HepG2 (cell line): ENCODE measurements around the gene FBF1. TPM values are rescaled to one million over a fixed set of nuclear protein-coding genes. Genes with fewer than 3 reads are reported as not detected.

Experiments used
- ATM ChIP-seq: fragments of 450-650 bp; IDR thresholded peaks from 2 replicates; pipeline ENCODE4 v1.7.1; 2017; ENCODE audit warnings: mild to moderate bottlenecking, borderline replicate concordance
- BATF2 ChIP-seq: sonication (generic); formaldehyde crosslinking; IDR thresholded peaks from 2 replicates; pipeline ENCODE4 v1.8.0; 2022; ENCODE audit warnings: mild to moderate bottlenecking, missing genetic modification reagents, moderate library complexity
- BRD4 ChIP-seq: sonication (generic); formaldehyde crosslinking; IDR thresholded peaks from 2 replicates; pipeline ENCODE4 v1.4.0; 2020; ENCODE audit warnings: missing genetic modification reagents
- GABPA ChIP-seq, 2 experiments: IDR thresholded peaks; 2 replicates each; pipeline ENCODE4 v1.6.1; 2011 to 2016; ENCODE audit warnings: low read depth in 2 of 2, low read length in 1 of 2, missing biosample characterization in 1 of 2, missing genetic modification characterization in 1 of 2
- GFI1 ChIP-seq: sonication (generic); formaldehyde crosslinking; IDR thresholded peaks from 2 replicates; pipeline ENCODE4 v1.5.0; 2020; ENCODE audit warnings: missing genetic modification reagents, mild to moderate bottlenecking, borderline replicate concordance
- JDP2 ChIP-seq: sonication (generic); formaldehyde crosslinking; IDR thresholded peaks from 2 replicates; pipeline ENCODE4 v1.8.1; 2022; ENCODE audit warnings: missing genetic modification reagents, borderline replicate concordance
- NAIF1 ChIP-seq: sonication (generic); formaldehyde crosslinking; IDR thresholded peaks from 2 replicates; pipeline ENCODE4 v1.5.0; 2020; ENCODE audit warnings: mild to moderate bottlenecking, missing genetic modification reagents, borderline replicate concordance
- POGK ChIP-seq: sonication (generic); formaldehyde crosslinking; conservative IDR thresholded peaks from 2 replicates; pipeline ENCODE4 v1.8.0; 2022; ENCODE audit warnings: mild to moderate bottlenecking, moderate library complexity, missing genetic modification reagents
- SETDB1 ChIP-seq: sonication (generic); formaldehyde crosslinking; IDR thresholded peaks from 2 replicates; pipeline ENCODE4 v1.5.1; 2020; ENCODE audit warnings: missing genetic modification reagents, mild to moderate bottlenecking, borderline replicate concordance
- SOX13 ChIP-seq, 3 experiments: fragments of 450-650 bp in 1 of 3; sonication (generic) in 1 of 3; formaldehyde crosslinking in 1 of 3; IDR thresholded peaks in 2 of 3; conservative IDR thresholded peaks in 1 of 3; 2 replicates each; pipeline versions ENCODE4 v1.5.0 to v1.6.1; 2016 to 2020; ENCODE audit warnings: antibody characterized with exemption in 1 of 3, mild to moderate bottlenecking in 1 of 3, missing compliant biosample characterization in 1 of 3, missing genetic modification reagents in 1 of 3, moderate library complexity in 1 of 3
- TRAFD1 ChIP-seq: sonication (generic); formaldehyde crosslinking; IDR thresholded peaks from 2 replicates; pipeline ENCODE4 v1.5.1; 2020; ENCODE audit warnings: missing genetic modification reagents, mild to moderate bottlenecking, borderline replicate concordance
- ZBTB26 ChIP-seq: IDR thresholded peaks from 2 replicates; pipeline ENCODE4 v1.6.1; 2016; ENCODE audit warnings: missing compliant biosample characterization, missing genetic modification reagents, borderline replicate concordance
- ZNF512B ChIP-seq: sonication (generic); formaldehyde crosslinking; IDR thresholded peaks from 2 replicates; pipeline ENCODE4 v1.5.1; 2020; ENCODE audit warnings: missing genetic modification reagents, mild to moderate bottlenecking, borderline replicate concordance
- ZNF567 ChIP-seq: sonication (generic); formaldehyde crosslinking; IDR thresholded peaks from 2 replicates; pipeline ENCODE4 v1.8.1; 2023; ENCODE audit warnings: mild to moderate bottlenecking, missing genetic modification reagents, borderline replicate concordance
- ZNF569 ChIP-seq: sonication (generic); formaldehyde crosslinking; IDR thresholded peaks from 2 replicates; pipeline ENCODE4 v1.5.0; 2020; ENCODE audit warnings: mild to moderate bottlenecking, missing genetic modification reagents, moderate library complexity, borderline replicate concordance
- ZNF614 ChIP-seq: IDR thresholded peaks from 2 replicates; pipeline ENCODE4 v1.6.1; 2018; ENCODE audit warnings: missing biosample characterization, missing genetic modification reagents, inconsistent platforms, borderline replicate concordance
- ZNF749 ChIP-seq: sonication (generic); formaldehyde crosslinking; IDR thresholded peaks from 2 replicates; pipeline ENCODE4 v1.8.0; 2022; ENCODE audit warnings: mild to moderate bottlenecking, missing genetic modification reagents, moderate library complexity, borderline replicate concordance
- ZNF788 ChIP-seq: sonication (generic); formaldehyde crosslinking; IDR thresholded peaks from 2 replicates; pipeline ENCODE4 v1.5.0; 2020; ENCODE audit warnings: mild to moderate bottlenecking, missing genetic modification reagents, borderline replicate concordance
- polyA plus RNA-seq, 8 experiments: library from polyadenylated mRNA; depleted of rRNA in 3 of 8; stranded (reverse) in 7 of 8; unstranded in 1 of 8; fragments of >200 nt; fragmentation: Illumina TruSeq in 4 of 8; extraction: Trizol in 4 of 8; gene quantifications; 2 replicates each; pipeline versions ENCODE4 v1.2.1 to v1.2.3, GENCODE V29; 2011 to 2016; ENCODE audit warnings: low read depth in 4 of 8, missing spikeins in 1 of 8, mixed read lengths in 1 of 8; ENCODE audit not compliant: insufficient read depth in 1 of 8
- total RNA-seq, 5 experiments: library from RNA; depleted of rRNA; stranded (reverse); fragments of >200 nt; fragmentation: Illumina TruSeq; extraction: Trizol; gene quantifications; 2 replicates each; pipeline ENCODE4 v1.2.3, GENCODE V29; 2016; ENCODE audit warnings: low read depth in 1 of 5

Gene FBF1
- total and polyA plus RNA-seq, 2 of the 13 experiments (the other 11 are each of a cell fraction or from before 2014, with no cell fraction given) = 2.4 to 8.1 TPM

GRCh38 chr17:75878174-75878998, 62.5 kb downstream of the FBF1 start, which contains the start of gene TRIM47 (continued):
- TF ChIP-seq ZNF512B (CRISPR knock-in tag) (0 out of 2 replicates have a peak, but pooled peaks have one; percentile 81), SETDB1 (CRISPR knock-in tag) (no peak), JDP2 (CRISPR knock-in tag) (no peak), GABPA (IDR thresholded peaks at IDR 0.05; ENCODE audit: low read depth, low read length) (no peak), GABPA (CRISPR knock-in tag; IDR thresholded peaks at IDR 0.05; ENCODE audit: low read depth) (no peak), ZNF614 (CRISPR knock-in tag) (peak; percentile 64; the same call in 1 of the 2 replicates), BATF2 (CRISPR knock-in tag) (no peak), ZBTB26 (CRISPR knock-in tag) (peak; percentile 78), SOX13 (IDR thresholded peaks at IDR 0.05) (no peak), SOX13 (CRISPR knock-in tag; conservative IDR thresholded peaks at IDR 0.05 in 1 of 2, IDR thresholded peaks at IDR 0.05 in 1 of 2) (no peak; a peak in 1 of 4 replicates), NAIF1 (CRISPR knock-in tag) (no peak; the same call in 1 of the 2 replicates), ZNF749 (CRISPR knock-in tag) (0 out of 2 replicates have a peak, but pooled peaks have one; percentile 8), ZNF569 (CRISPR knock-in tag) (no peak), ZNF788 (CRISPR knock-in tag) (peak; percentile 66; the same call in 1 of the 2 replicates), GFI1 (CRISPR knock-in tag) (peak; percentile 76; the same call in 1 of the 2 replicates), POGK (CRISPR knock-in tag) (no peak), ZNF567 (CRISPR knock-in tag) (no peak), ATM (no peak), TRAFD1 (no peak), BRD4 (CRISPR knock-in tag) (peak; percentile 89; the same call in 1 of the 2 replicates)
